ENCODE measurements around the gene UBA7.

Gene UBA7

GRCh38 chr3:49844464-49845183 lies 30.9 kb upstream of the UBA7 start:
- TF ChIP-seq CTCF (IDR thresholded peaks at IDR 0.05; ENCODE audit: low read depth, low read length), result no peak
- no peak overlapping the region for H3K4me3 ChIP-seq (ENCODE audit: low read depth, low read length)
- no peak for DNase-seq
- H3K27me3 ChIP-seq (ENCODE audit: insufficient read depth, low read depth, severe bottlenecking), result no peaks in the 10 kb centered on the region
- no peaks in the 10 kb centered on the region for H3K9me3 ChIP-seq (ENCODE audit: severe bottlenecking)
- peaks cover 39% of the 10 kb centered on the region for H3K36me3 ChIP-seq
- H3K27ac ChIP-seq, result no peak overlapping the region

DNA sequence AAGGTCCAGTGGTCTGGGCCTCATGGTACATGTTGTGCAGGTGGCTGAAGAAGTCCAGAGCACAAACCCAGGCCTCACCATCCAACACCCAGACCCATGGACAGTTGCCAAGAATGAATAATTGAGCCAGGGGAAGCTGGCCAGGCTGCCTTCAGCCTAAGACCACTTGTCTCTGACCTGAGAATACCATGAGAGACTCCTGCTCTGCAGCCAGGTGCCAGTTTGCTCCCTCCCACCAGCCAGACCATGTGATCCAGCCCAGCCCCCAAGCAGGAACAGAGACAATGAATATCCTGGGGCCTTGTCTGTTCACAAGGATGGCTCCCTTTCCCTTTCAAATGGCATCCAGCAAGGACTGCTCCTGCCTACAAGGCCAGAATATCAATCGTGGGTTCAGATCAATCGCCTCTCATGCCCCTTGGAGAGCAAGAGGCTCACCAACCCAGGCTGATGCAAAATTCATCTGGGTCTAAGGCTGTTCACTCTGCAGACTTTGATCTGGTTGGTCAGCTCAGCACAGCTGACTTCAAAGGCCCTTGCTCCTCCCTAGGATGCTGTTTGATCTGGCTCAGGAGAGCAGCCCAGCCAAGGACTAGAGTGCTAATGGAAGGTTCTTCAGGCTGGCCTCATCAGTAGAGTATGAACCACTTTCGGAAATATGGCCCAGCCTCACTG lies 29.2 kb upstream of the UBA7 start:
- no peaks in the 10 kb centered on the region for H3K9me3 ChIP-seq (ENCODE audit: severe bottlenecking)
- no peak for DNase-seq
- no peak overlapping the region for H3K4me3 ChIP-seq (ENCODE audit: low read depth, low read length)
- TF ChIP-seq CTCF (IDR thresholded peaks at IDR 0.05; ENCODE audit: low read depth, low read length), result no peak
- H3K36me3 ChIP-seq, result peaks cover 41% of the 10 kb centered on the region
- no peaks in the 10 kb centered on the region for H3K27me3 ChIP-seq (ENCODE audit: insufficient read depth, low read depth, severe bottlenecking)
- H3K27ac ChIP-seq, result no peak overlapping the region

- Histone ChIP-seq H3K9me3 (ENCODE audit: severe bottlenecking) (no peaks in the 10 kb centered on the region), H3K27me3 (ENCODE audit: insufficient read depth, low read depth, severe bottlenecking) (no peaks in the 10 kb centered on the region), H3K4me3 (ENCODE audit: low read depth, low read length) (no peak overlapping the region), H3K27ac (no peak overlapping the region), H3K36me3 (peaks cover 36% of the 10 kb centered on the region)
- no peak for TF ChIP-seq CTCF (IDR thresholded peaks at IDR 0.05; ENCODE audit: low read depth, low read length)
- no peak for DNase-seq
These were observed 28.1 kb upstream of the UBA7 start for GRCh38 chr3:49841806-49842205.

- H3K27me3 ChIP-seq (ENCODE audit: insufficient read depth, low read depth, severe bottlenecking), result no peaks in the 10 kb centered on the region
- H3K9me3 ChIP-seq (ENCODE audit: severe bottlenecking), result no peaks in the 10 kb centered on the region
- DNase-seq, result peak; percentile 59
- no peak overlapping the region for H3K27ac ChIP-seq
- H3K4me3 ChIP-seq (ENCODE audit: low read depth, low read length), result no peak overlapping the region
- TF ChIP-seq CTCF (IDR thresholded peaks at IDR 0.05; ENCODE audit: low read depth, low read length), result peak; percentile 85
- peaks cover 34% of the 10 kb centered on the region for H3K36me3 ChIP-seq
These were observed 27.5 kb upstream of the UBA7 start for GRCh38 chr3:49841126-49841696.

GRCh38 chr3:49840388-49840787 lies 26.6 kb upstream of the UBA7 start:
- TF ChIP-seq CTCF (IDR thresholded peaks at IDR 0.05; ENCODE audit: low read depth, low read length), result no peak

More at GRCh38 chr3:49840388-49840787, 26.6 kb upstream of the UBA7 start:
- Histone ChIP-seq H3K27me3 (ENCODE audit: insufficient read depth, low read depth, severe bottlenecking) (no peaks in the 10 kb centered on the region), H3K36me3 (peaks cover 31% of the 10 kb centered on the region), H3K9me3 (ENCODE audit: severe bottlenecking) (no peaks in the 10 kb centered on the region), H3K4me3 (ENCODE audit: low read depth, low read length) (no peak overlapping the region), H3K27ac (no peak overlapping the region)
- DNase-seq, result no peak

Data from WERI-Rb-1 (cell line).